NCI-H1092 treated with DMSO at 0.1 percent for 48 hours (cell line): ENCODE results near the gene GARIN6.
"Not testable (repeated sequence)": the region's sequence is repeated elsewhere in the genome, so short reads cannot be mapped to it uniquely, and the experiment has no call there.

Experiments used
- DNase-seq: peaks from one replicate; lab custom pipeline; 2025; lab: John Stamatoyannopoulos, UW

GARIN6 gene

DNA sequence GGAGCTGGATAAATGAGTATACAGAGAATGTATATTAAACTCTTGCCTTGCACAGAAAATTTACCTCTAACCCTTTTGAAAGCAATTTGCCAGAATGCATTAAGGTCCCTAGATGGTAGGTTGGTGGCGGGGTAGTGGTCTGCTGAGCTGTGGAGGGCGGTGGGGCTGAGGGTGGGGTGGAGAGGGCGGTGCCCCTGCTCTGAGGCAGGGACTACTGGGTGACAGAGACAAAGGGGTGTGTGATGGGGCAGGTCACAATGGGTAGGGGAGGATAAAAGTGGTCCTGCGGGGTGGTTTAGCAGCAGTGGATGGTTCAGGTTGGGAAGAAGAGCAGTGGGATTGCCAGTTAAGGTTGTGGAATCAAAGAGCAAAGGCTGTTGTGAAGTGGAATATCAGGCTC, at the start of gene GARIN6:
TSS of gene GARIN6 (plus strand) at position 301 of the 400 bp plus-strand sequence. CDS start 422 bp downstream, outside the sequence.
- DNase-seq: no peak

DNA sequence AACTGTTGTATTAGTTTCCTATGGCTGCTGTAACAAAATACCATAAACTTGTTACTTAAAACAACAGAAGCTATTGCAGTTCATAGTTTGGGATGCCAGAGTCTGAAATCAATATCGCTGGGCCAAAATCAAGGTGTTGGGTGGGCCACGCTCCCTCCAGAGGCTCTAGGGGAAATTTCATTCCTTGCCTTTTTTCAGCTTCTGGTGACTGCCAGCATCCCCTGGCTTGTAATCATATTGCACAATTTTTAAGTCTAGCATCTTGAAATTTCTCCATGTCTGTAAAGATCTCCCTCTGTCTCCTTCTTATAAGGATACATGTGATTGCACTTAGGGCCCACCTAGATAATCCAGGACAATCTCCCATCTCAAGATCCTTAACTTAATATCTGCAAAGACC, 48.8 kb upstream of the GARIN6 start:
- DNase-seq: no peak

DNA sequence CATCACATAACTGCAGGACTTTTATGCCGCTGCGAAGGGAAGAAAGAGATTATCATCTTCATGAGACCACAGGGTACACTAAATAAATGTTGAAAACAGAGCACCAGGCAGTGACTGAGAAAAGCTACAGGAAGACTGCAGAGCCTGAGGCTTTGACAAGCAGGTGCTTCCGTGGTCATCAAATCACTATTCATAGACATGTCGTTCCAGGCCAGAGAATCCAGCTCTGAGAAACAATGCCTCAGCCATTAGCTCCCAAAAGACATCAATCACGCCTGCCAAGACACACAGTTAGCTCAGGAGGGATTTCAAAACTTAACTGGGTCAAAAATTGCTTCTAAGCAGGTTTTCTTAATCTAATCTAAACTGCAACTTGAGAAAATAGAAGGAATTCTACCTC, 47.2 kb upstream of the GARIN6 start:
- DNase-seq: no peak

DNA sequence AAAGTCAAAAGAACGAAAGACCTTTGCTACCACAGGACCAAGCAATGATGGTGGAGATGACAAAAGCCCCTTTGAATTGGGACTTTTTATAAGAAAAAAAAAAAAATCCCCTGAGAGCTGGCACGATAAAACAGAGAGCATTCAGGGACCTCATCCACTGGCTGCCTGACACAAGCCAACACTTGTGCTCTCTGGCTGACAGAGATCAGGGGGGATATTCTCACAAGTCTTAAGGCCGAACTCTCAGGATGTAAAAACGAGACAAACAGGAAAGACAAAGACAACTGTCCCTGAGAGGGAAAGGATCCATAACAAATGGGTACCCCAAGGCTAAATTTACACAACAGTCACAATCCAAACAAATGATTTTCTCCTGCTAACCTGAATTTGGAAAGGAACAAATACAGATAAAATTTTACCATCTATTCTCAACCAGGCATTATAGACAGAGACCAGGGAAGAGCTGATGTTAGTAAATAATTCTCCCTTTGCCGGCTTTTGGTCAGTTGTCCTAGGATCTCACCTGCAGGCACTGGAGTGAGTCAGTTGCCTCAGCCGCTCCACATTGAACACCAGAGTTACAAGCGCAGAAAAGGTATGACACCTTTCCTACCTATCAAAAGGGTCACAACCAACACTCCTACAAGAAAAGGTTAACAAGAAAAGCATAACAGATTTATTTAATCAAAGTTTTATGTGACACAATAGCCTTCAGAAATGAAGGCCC, 37.9 kb upstream of the GARIN6 start:
- no peak for DNase-seq

DNA sequence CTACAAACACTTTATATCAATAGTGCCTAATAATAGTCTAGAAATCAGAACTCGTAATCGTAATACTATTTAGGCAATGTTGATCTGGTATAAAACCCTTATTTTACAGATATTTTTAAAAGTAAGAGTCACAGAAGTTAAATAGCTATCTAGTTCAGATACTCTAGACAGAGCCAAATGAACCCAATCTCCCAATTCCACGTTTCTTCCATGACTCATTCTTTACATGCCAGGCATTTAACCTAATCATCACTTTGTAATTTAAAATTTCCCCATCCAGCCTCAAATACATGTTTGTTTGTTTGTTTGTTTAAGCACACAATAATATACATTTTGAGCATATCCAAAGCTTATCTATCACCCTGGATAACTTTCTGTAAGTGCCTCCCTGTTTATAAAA, 36.4 kb upstream of the GARIN6 start:
- DNase-seq: no peak

DNA sequence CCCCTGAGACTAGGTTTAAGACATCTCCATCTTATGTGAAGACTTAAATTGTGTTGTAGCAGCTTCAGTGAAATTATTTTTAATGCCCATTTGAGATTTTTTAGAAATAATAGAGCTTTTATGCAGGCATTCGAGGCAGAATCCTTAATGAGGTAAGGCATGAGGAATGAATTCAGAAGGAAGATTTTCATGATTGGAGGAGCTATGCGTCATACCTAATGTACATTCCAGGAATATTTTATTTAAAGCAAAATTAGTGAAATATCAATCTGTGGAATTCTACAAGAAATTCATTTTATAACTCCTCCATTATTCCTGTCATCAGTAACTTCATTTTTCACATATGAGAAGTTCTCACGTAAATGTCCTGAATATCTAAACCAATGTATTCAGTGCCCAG, 36.0 kb upstream of the GARIN6 start:
- DNase-seq: no peak

DNA sequence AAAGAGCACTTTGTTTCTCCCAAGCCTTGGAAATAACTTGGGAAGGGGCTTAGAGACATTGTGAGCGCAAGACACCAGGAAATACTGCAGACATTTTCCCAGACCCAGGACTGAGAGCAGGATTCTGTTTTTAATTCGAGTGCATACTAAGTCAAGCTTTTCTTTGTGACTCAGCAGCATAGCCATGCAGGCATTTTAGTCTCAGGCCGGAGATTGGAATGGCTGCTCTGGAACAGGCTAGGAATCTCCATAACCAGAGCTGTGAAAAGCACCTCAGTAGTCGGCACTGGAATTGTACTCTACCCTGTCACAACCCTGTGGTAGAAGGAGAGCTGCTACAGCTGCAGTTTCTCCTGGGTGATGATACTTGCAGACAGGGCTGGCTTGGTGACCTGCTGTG, 28.9 kb upstream of the GARIN6 start:
- no peak for DNase-seq

DNA sequence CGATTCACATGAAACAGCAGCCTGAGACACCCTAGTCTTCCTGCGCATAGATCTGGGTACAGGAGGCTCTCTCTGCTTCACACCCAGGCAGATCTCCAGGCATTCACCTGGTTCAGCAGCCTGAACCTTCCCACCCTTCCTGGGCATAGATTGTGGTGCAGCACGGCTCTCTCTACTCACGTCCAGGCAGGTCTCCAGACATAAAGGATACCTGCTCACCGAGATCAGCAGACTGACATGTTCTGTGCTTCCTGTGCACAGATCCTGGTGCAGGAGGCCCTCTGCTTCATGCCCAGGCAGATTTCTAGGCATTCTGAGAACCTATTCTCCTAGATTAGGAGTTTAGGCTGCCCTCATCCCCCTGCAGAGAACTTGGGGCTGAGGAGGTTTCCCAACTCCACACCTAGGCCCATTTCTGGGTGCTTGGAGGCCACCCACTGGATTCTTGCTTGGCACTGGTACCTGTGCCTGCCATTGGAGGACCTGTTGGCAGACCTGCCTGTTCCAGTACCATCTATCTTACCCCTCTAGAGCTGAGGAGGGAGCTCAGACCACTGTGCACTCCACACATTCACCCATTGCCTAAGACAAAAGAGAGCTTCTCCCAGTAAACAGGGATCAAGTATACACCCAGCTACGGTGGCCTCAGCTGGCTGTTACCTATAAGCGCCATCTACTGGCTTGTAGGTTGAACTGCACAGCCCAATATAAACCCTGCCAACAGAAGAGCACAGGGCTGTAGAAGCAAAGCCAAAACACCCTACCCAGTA, 28.0 kb upstream of the GARIN6 start:
- DNase-seq: no peak

DNA sequence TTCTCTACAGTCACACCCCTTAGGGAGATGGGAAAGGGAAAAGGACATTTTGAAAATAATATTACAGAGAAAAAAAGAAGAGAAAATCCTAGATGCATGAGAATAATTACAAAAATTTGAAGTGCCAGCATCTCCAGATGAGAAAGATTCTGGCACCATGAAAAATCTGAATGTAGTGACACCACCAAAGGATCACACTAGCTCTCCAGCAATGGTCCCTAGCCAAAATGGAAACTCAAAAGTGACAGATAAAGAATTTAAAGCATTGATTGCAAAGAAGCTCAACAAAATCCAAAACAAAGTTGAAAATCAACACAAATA, 27.4 kb upstream of the GARIN6 start:
- no peak for DNase-seq

DNA sequence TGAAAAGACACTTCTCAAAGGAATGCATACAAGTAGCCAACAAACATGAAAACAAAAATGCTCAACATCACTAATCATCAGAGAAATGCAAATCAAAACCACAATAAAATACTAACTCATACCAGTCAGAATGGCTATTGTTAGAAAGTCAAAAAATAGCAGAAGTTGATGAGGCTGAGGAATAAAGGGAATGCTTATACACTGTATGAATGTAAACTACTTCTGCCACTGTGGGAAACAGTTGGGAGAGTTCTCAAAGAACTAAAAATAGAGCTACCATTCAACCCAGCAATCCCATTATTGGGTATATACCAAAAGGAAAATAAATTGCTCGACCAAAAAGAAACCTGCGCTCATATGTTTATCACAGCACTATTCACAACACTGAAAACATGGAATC, 23.0 kb upstream of the GARIN6 start:
- not testable (repeated sequence) for DNase-seq

DNA sequence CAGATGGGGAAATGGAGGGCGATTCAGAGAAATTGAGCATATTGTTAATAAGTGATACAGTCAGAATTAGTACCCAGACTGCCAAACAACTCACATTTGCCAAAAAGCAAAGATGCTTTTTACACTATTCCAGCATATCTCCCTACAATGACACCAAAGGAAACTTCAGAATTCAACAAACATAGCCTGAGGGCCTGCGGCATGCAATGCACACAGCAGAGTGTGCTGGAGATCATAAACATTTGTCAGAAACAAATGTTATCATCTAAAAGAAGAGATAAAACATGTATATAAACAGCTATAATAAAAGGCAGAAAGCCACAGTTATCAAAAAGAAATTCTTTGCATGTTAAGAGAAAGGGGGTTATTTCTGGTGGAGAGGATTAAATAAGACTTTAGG, 20.1 kb upstream of the GARIN6 start:
- no peak for DNase-seq

DNA sequence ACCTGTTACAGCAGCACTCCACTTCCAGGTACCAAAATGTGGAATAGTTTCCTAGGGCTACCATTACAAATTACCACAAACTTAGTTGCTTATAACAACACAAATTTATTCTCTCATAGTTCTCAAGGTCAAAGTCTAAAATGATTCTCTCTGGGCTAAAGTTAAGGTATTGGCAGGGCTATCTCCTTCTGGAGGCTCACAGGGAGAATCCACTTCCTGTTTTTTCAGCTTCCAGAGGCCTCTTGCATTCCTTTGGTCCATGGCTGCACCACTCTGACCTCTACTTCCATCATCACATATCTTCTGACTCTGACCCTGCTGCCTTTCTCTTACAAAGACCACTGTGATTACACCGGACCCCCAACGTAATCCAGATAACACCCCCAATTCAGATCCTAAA, 2.9 kb upstream of the GARIN6 start:
- no peak for DNase-seq

DNA sequence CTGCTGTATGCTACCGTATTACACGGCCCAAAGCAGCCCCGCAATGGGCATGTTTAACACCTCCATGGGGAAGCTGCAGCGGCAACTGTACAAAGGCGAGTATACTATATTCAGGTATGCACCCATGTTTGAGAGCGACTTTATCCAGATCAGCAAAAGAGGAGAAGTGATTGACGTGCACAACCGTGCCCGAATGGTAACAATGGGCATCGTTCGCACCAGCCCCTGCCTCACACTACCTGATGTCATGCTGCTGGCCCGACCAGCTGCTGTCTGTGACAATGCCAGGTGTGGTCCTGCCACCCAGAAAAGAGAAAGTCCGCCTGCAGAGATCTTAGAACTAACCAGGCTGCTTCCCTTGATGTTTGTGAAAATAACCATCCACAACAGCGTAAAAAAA, 630 bp downstream of the GARIN6 start:
- no peak for DNase-seq

DNA sequence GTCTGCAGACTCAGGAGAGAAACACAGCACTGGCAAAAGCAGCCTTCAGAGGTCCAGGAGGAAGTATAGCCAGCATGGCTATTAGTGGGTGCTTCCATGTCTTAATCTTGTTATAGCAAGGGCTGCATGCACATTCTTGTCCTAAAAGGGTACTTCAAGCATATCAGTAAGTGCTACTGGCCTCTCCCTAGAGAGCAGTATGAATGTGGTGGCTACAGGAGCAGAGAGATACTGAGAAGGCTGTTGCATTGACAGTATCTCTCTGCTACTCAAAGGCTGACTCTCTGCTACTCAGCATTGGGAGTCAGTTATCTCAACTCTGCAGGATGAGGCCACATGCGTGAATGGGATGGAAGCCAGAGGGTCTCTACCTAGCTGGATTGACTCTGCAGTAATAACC, 2.0 kb downstream of the GARIN6 start:
- DNase-seq: no peak

DNA sequence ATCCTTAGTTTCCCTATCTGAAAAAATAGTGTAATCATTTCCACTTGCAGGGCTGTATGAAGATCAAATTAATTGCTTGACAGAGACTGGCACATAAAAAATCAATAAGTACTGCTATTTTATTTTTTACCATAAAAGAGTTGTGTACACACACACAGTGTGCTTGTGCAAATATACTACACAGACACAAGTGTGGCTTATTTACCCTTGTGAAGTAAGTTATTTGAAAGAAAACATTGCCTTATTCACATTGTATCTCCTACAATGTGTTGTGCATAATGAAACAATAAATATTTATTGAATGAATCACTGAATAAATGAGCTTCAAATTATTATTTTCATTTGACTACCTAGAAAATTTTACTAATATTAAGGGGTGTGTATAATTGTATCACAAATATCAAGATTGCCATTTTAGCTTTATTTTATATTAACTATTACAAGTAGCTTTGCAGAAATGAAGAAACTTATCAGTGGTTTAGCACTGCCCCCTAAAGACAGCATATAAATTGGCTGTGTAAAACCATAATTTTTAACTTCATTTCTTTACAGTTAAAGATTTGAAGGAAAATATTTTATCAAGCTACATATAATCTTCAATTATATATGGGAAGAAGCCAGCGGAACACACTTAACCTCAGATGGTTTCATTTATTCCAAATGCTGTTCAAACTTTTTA, 11.3 kb downstream of the GARIN6 start:
- peak; percentile 32 for DNase-seq

DNA sequence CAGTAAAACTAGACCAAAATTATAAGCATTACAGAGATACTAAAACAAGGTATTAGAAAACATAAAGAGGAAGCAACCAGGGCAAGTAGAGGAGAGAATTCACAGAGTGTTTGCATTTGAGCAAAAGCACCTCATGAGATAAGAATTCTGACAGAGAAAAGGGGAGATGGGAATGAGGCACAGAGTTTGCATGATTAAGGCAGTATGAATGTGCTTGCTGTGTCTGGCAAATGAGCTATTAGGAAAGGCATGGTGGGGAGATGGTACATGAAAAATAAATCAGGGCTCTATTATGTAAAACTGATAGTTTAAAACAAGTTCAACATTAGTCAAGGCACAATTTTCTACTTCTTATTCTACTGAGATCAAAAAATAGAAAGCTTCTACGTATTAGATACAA, 23.1 kb downstream of the GARIN6 start:
- DNase-seq: no peak

DNA sequence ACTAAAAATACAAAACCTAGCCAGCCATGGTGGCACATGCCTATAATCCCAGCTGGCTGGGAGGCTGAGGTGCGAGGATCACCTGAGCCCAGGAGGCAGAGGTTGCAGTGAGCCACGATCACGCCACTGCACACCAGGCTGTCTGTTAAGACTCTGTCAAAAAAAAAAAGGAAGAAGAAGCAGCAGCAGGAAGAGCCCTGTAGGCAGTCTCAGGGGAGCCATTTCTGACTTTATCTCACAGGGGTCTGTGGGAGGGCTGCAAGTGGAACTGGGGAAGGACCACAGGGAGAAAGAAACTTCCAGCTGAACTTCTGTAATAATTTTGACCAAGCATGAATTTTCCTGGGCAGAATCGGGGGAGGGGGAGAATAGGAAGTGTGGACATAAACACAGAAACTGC, 32.7 kb downstream of the GARIN6 start:
- no peak for DNase-seq

DNA sequence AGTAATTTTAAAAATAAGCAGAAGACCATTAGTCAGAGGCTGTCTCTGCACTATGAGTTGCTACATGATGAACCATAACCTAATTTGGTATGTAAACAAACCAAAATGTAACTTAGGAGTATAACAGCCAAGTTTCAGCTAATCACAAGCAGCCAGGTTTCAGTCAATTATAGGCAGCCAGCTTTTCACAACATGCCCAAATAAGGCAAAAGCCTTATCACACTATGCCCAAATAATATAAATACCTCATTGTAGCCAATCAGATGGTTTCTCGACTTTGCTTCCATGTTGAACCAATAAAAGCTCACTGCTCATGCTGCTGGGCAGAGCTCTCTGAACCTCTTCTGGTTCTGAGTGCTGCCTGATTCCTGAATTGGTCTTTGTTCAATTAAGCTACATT, 38.6 kb downstream of the GARIN6 start:
- DNase-seq: no peak

DNA sequence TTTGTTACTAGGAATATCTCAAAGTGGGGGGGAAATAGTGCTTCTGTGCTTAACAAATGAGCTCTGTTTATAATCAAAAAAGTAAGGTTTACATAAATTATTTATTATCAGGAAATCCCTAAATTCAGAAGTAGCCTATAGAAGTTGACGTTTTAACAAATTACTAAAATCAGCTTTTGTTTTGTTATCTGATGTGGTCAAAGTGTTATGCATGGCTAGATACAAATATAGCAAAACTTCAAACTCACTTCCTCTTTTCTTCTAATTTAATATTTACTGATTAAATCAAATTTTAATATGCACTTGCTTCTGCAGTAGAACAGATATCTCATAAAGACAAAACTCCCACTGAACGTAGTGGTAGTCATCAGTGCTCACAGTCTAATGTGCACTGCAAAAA, 47.5 kb downstream of the GARIN6 start:
- DNase-seq: no peak
